Lower leg skin (tissue), 4 donors: ENCODE measurements around the gene MAPT. TPM values are rescaled to one million over a fixed set of nuclear protein-coding genes. Genes with fewer than 3 reads are reported as not detected.

Experiments used
- DNase-seq, 2 donors: peaks; one replicate each; pipeline ENCODE4 v3.0.0-alpha.2; 2019; ENCODE audit warnings: low spot score in 2 of 2
- H3K4me3 ChIP-seq: fragments of 200-600 bp; sonication (generic); 2 replicates; pipeline ENCODE4 v1.5.1; 2017; ENCODE audit warnings: mild to moderate bottlenecking, low read depth; ENCODE audit not compliant: poor library complexity, severe bottlenecking
- POLR2A ChIP-seq, 2 donors: fragments of 450-650 bp; IDR thresholded peaks; one replicate each; pipeline ENCODE4 v1.6.1; 2016 to 2017; ENCODE audit warnings: antibody characterized with exemption in 2 of 2, mild to moderate bottlenecking in 1 of 2, moderate library complexity in 1 of 2
- WGBS, 2 donors: methylation state at CpG; one replicate each; pipeline ENCODE4 v1.1.5; 2018; 5-methylcytosine and 5-hydroxymethylcytosine counted together
- intact Hi-C: fragments of 100-400 bp; cut with DNase I; formaldehyde crosslinking; loops from one replicate; pipeline ENCODE4 v1.15.0; 2023; ENCODE audit warnings: low total_unique reads
- total RNA-seq, 4 donors: library from RNA; depleted of rRNA; stranded (reverse); fragments of >200 nt; gene quantifications; one replicate each; pipeline ENCODE4 v1.1.0, GENCODE V29; 2016
- TF ChIP-seq, protein P1 (sequence below), 3 donors: fragments of 450-650 bp; IDR thresholded peaks; one replicate each; pipeline ENCODE4 v1.5.1; 2016; ENCODE audit warnings: antibody characterized with exemption in 3 of 3, mild to moderate bottlenecking in 3 of 3, moderate library complexity in 2 of 3

The MAPT gene
- total RNA-seq, 4 donors from 2014 or later: 4.1 to 7.6 (median 6.2) TPM

- intact Hi-C loops: no loop called here
- TF ChIP-seq, protein P1, sequence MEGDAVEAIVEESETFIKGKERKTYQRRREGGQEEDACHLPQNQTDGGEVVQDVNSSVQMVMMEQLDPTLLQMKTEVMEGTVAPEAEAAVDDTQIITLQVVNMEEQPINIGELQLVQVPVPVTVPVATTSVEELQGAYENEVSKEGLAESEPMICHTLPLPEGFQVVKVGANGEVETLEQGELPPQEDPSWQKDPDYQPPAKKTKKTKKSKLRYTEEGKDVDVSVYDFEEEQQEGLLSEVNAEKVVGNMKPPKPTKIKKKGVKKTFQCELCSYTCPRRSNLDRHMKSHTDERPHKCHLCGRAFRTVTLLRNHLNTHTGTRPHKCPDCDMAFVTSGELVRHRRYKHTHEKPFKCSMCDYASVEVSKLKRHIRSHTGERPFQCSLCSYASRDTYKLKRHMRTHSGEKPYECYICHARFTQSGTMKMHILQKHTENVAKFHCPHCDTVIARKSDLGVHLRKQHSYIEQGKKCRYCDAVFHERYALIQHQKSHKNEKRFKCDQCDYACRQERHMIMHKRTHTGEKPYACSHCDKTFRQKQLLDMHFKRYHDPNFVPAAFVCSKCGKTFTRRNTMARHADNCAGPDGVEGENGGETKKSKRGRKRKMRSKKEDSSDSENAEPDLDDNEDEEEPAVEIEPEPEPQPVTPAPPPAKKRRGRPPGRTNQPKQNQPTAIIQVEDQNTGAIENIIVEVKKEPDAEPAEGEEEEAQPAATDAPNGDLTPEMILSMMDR (IDR thresholded peaks at IDR 0.05): no peak
- no peak for TF ChIP-seq POLR2A (IDR thresholded peaks at IDR 0.05)
- WGBS, 2 donors: 84 to 92% methylated on average over 4 of the region's 4 CpGs
- H3K4me3 ChIP-seq: no peak overlapping the region
- DNase-seq: no peak
These were observed 91.7 kb downstream of the MAPT start for GRCh38 chr17:45986056-45986455.

DNA sequence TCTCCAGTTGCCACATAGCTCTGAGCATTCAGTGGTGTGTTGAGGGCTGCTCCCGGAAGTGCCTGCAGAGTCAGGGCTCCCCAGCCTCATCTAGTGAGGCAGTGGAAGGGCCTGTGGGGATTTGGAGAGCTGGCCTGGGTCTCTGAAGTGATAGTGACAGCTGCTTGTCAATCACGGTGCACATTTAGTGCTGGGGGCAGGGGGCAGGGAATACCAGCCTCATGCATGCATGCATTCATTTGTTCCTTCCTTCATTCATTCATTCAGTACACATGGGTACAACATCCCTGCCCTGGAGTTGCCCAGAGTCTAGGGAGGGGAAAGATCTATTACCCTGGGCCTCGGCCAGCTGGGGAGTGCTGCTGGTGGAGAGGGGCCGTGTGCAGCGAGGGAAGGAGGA lies 93.4 kb downstream of the MAPT start:
- DNase-seq: no peak
- 75 to 81% methylated on average over 5 of the region's 5 CpGs for WGBS, 2 donors
- intact Hi-C loops: no loop called here
- no peak for TF ChIP-seq POLR2A (IDR thresholded peaks at IDR 0.05)
- TF ChIP-seq, protein P1 (IDR thresholded peaks at IDR 0.05): no peak
- H3K4me3 ChIP-seq: no peak overlapping the region

DNA sequence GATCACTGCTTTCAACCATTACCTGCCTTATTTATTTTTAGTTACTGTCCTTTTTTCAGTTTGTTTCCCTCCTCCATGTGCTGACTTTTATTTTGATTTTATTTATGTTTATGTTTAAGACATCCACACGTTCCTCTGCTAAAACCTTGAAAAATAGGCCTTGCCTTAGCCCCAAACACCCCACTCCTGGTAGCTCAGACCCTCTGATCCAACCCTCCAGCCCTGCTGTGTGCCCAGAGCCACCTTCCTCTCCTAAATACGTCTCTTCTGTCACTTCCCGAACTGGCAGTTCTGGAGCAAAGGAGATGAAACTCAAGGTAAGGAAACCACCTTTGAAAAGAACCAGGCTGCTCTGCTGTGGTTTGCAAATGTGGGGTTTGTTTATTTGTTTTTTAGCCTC lies 95.4 kb downstream of the MAPT start:
- intact Hi-C loops: no loop called here
- no peak for TF ChIP-seq POLR2A (IDR thresholded peaks at IDR 0.05)
- WGBS, 2 donors: 79 to 91% methylated on average over 3 of the region's 3 CpGs
- H3K4me3 ChIP-seq: no peak overlapping the region
- no peak for DNase-seq

GRCh38 chr17:45990886-45991285 lies 96.5 kb downstream of the MAPT start:
- no peak overlapping the region for H3K4me3 ChIP-seq
- intact Hi-C loops: no loop called here
- DNase-seq: no peak
- WGBS, 2 donors: 77 to 90% methylated on average over 6 of the region's 6 CpGs
- TF ChIP-seq POLR2A (IDR thresholded peaks at IDR 0.05): no peak
- TF ChIP-seq, protein P1 (IDR thresholded peaks at IDR 0.05): no peak

GRCh38 chr17:45991341-45991740 lies 97.0 kb downstream of the MAPT start:
- no peak for DNase-seq
- TF ChIP-seq, protein P1 (IDR thresholded peaks at IDR 0.05): no peak
- no peak for TF ChIP-seq POLR2A (IDR thresholded peaks at IDR 0.05)
- WGBS, 2 donors: 82 to 87% methylated on average over 10 of the region's 10 CpGs
- no peak overlapping the region for H3K4me3 ChIP-seq
- intact Hi-C loops: no loop called here

DNA sequence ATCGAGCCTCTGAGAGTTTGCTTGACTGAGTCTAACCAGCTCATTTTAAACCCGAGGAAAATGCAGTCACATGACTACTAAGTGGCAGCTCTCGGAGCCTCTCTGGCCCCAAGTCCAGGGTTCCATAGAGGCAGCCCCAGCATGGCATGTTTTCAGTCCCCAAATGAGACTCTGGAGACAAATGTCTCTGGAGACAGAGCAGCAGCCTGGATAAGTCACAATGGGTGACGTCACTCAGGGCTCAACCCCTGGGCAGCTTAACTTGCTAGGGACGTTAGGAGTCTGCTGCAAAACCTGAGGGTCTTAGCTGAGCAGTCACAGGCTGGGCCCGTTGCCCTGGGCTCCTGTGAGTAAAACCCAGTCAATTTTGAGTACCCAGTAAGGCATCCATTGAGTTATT lies 97.8 kb downstream of the MAPT start:
- intact Hi-C loops: no loop called here
- no peak overlapping the region for H3K4me3 ChIP-seq
- DNase-seq: no peak
- WGBS, 2 donors: 56 to 77% methylated on average over 6 of the region's 6 CpGs
- no peak for TF ChIP-seq POLR2A (IDR thresholded peaks at IDR 0.05)
- TF ChIP-seq, protein P1 (IDR thresholded peaks at IDR 0.05): no peak
